Astrocyte (in vitro differentiated cells and primary cell): ENCODE data around the gene AVPR2. TPM values are rescaled to one million over a fixed set of nuclear protein-coding genes. Genes with fewer than 3 reads are reported as not detected.

Experiments used
- DNase-seq: peaks from one replicate; pipeline ENCODE4 v3.0.0-alpha.2; 2010; ENCODE audit warnings: low read depth
- FAIRE-seq: peaks from 2 replicates; lab custom pipeline; 2011; peaks lifted over from hg19 to GRCh38; lab: Jason Lieb, UNC
- H2AFZ ChIP-seq: 2 replicates; pipeline ENCODE4 v1.6.0; 2012; ENCODE audit warnings: low read depth, low read length, inconsistent platforms
- H3K27ac ChIP-seq: 2 replicates; pipeline ENCODE4 v1.5.1; 2011; ENCODE audit warnings: low read depth, low read length, inconsistent platforms
- H3K27me3 ChIP-seq: 2 replicates; pipeline ENCODE4 v1.6.0; 2011; ENCODE audit warnings: low read length, inconsistent platforms; ENCODE audit not compliant: insufficient read depth
- H3K36me3 ChIP-seq: 2 replicates; pipeline ENCODE4 v1.5.1; 2011; ENCODE audit warnings: low read length, inconsistent platforms; ENCODE audit not compliant: insufficient read depth
- H3K4me1 ChIP-seq: 2 replicates; pipeline ENCODE4 v1.5.1; 2011; ENCODE audit warnings: low read length, inconsistent platforms; ENCODE audit not compliant: insufficient read depth
- H3K4me2 ChIP-seq: 2 replicates; pipeline ENCODE4 v1.6.0; 2012; ENCODE audit warnings: low read length, inconsistent platforms
- H3K4me3 ChIP-seq: 2 replicates; pipeline ENCODE4 v1.5.1; 2011; ENCODE audit warnings: low read depth, mild to moderate bottlenecking, low read length, inconsistent platforms; ENCODE audit not compliant: insufficient read depth
- H3K79me2 ChIP-seq: 2 replicates; pipeline ENCODE4 v1.6.0; 2012; ENCODE audit warnings: mild to moderate bottlenecking, low read length, inconsistent platforms; ENCODE audit not compliant: insufficient read depth
- H3K9ac ChIP-seq: 2 replicates; pipeline ENCODE4 v1.6.0; 2012; ENCODE audit warnings: mild to moderate bottlenecking, low read length, inconsistent platforms
- H3K9me3 ChIP-seq: 2 replicates; pipeline ENCODE4 v1.5.1; 2012; ENCODE audit warnings: low read depth, mild to moderate bottlenecking, low read length, inconsistent platforms; ENCODE audit not compliant: insufficient read depth
- H4K20me1 ChIP-seq: 2 replicates; pipeline ENCODE4 v1.6.0; 2012; ENCODE audit warnings: low read length, inconsistent platforms; ENCODE audit not compliant: insufficient read depth
- H3K27ac Mint-ChIP-seq: one replicate; pipeline ENCODE4 v1.8.0; 2021; ENCODE audit warnings: mild to moderate bottlenecking, mixed read lengths; ENCODE audit not compliant: unreplicated experiment
- H3K27me3 Mint-ChIP-seq: one replicate; pipeline ENCODE4 v1.8.0; 2021; ENCODE audit warnings: low read depth, mixed read lengths; ENCODE audit not compliant: unreplicated experiment
- H3K36me3 Mint-ChIP-seq: one replicate; pipeline ENCODE4 v1.8.0; 2021; ENCODE audit warnings: low read depth, mixed read lengths; ENCODE audit not compliant: unreplicated experiment
- H3K4me1 Mint-ChIP-seq: one replicate; pipeline ENCODE4 v1.8.0; 2021; ENCODE audit warnings: low read depth, mixed read lengths; ENCODE audit not compliant: unreplicated experiment
- H3K4me3 Mint-ChIP-seq: one replicate; pipeline ENCODE4 v1.8.0; 2021; ENCODE audit warnings: mild to moderate bottlenecking, moderate library complexity, mixed read lengths; ENCODE audit not compliant: unreplicated experiment
- H3K9me3 Mint-ChIP-seq: one replicate; pipeline ENCODE4 v1.8.0; 2021; ENCODE audit warnings: mild to moderate bottlenecking, mixed read lengths; ENCODE audit not compliant: unreplicated experiment
- CTCF ChIP-seq: IDR thresholded peaks from 2 replicates; pipeline ENCODE4 v1.5.1; 2011; ENCODE audit warnings: low read depth, mild to moderate bottlenecking, inconsistent platforms, low read length, moderate library complexity; ENCODE audit not compliant: insufficient read depth
- EZH2 ChIP-seq: IDR thresholded peaks from 2 replicates; pipeline ENCODE4 v1.6.1; 2012; ENCODE audit warnings: mild to moderate bottlenecking, low read length, inconsistent platforms; ENCODE audit not compliant: insufficient read depth
- total RNA-seq: library from RNA; stranded (reverse); gene quantifications from 2 replicates; pipeline ENCODE4 v1.2.1, GENCODE V29; 2021

The AVPR2 gene
- total RNA-seq, 1 donor from 2014 or later: not detected

- Mint-ChIP-seq H3K9me3 (no peaks in the 10 kb centered on the region), H3K27ac (no peak overlapping the region), H3K4me1 (no peaks in the 10 kb centered on the region), H3K36me3 (peaks cover 5% of the 10 kb centered on the region), H3K4me3 (no peak overlapping the region), H3K27me3 (no peaks in the 10 kb centered on the region)
- H3K9ac ChIP-seq: no peak overlapping the region
- DNase-seq (no peak), FAIRE-seq (no peak)
- H3K79me2 ChIP-seq: no peaks in the 10 kb centered on the region
- H2AFZ ChIP-seq: no peak overlapping the region
- H3K4me3 ChIP-seq: no peak overlapping the region
- H3K27me3 ChIP-seq: no peaks in the 10 kb centered on the region
- H3K4me2 ChIP-seq: no peak overlapping the region
- H3K36me3 ChIP-seq: no peaks in the 10 kb centered on the region
- no peak overlapping the region for H3K27ac ChIP-seq
- no peaks in the 10 kb centered on the region for H3K9me3 ChIP-seq
- H4K20me1 ChIP-seq: no peaks in the 10 kb centered on the region
- TF ChIP-seq EZH2 (no peak), CTCF (no peak)
- no peaks in the 10 kb centered on the region for H3K4me1 ChIP-seq
These were observed 41.9 kb upstream of the AVPR2 start for GRCh38 chrX:153862369-153863250.

GRCh38 chrX:153863251-153863991, 41.1 kb upstream of the AVPR2 start:
- H3K27me3 Mint-ChIP-seq: no peaks in the 10 kb centered on the region
- no peaks in the 10 kb centered on the region for H4K20me1 ChIP-seq
- H3K4me2 ChIP-seq: no peak overlapping the region
- no peak overlapping the region for H3K9ac ChIP-seq
- H2AFZ ChIP-seq: no peak overlapping the region
- TF ChIP-seq EZH2: no peak
- no peak for TF ChIP-seq CTCF
- no peaks in the 10 kb centered on the region for H3K4me1 ChIP-seq
- H3K36me3 Mint-ChIP-seq: peaks cover 5% of the 10 kb centered on the region
- H3K4me3 ChIP-seq: no peak overlapping the region
- H3K79me2 ChIP-seq: no peaks in the 10 kb centered on the region
- FAIRE-seq: no peak
- no peaks in the 10 kb centered on the region for H3K9me3 ChIP-seq
- no peak overlapping the region for H3K4me3 Mint-ChIP-seq
- H3K36me3 ChIP-seq: no peaks in the 10 kb centered on the region
- no peaks in the 10 kb centered on the region for H3K9me3 Mint-ChIP-seq
- DNase-seq: no peak
- no peaks in the 10 kb centered on the region for H3K4me1 Mint-ChIP-seq
- H3K27me3 ChIP-seq: no peaks in the 10 kb centered on the region
- no peak overlapping the region for H3K27ac Mint-ChIP-seq
- H3K27ac ChIP-seq: no peak overlapping the region
